Neural progenitor cell (in vitro differentiated cells): ENCODE measurements around the gene PEAK3.

Experiments used
- EZH2 ChIP-seq: fragments of 200-600 bp; sonication (generic); IDR thresholded peaks from 2 replicates; pipeline ENCODE4 v1.6.1; 2017; ENCODE audit warnings: antibody characterized with exemption, mild to moderate bottlenecking, moderate library complexity
- EZH2phosphoT487 ChIP-seq: fragments of 200-600 bp; sonication (generic); IDR thresholded peaks from 2 replicates; pipeline ENCODE4 v1.6.1; 2017; ENCODE audit warnings: antibody characterized with exemption
- TF ChIP-seq, protein P1 (sequence below): fragments of 200-600 bp; sonication (generic); IDR thresholded peaks from 2 replicates; pipeline ENCODE4 v1.5.1; 2017; ENCODE audit warnings: antibody characterized with exemption, mild to moderate bottlenecking

DNA sequence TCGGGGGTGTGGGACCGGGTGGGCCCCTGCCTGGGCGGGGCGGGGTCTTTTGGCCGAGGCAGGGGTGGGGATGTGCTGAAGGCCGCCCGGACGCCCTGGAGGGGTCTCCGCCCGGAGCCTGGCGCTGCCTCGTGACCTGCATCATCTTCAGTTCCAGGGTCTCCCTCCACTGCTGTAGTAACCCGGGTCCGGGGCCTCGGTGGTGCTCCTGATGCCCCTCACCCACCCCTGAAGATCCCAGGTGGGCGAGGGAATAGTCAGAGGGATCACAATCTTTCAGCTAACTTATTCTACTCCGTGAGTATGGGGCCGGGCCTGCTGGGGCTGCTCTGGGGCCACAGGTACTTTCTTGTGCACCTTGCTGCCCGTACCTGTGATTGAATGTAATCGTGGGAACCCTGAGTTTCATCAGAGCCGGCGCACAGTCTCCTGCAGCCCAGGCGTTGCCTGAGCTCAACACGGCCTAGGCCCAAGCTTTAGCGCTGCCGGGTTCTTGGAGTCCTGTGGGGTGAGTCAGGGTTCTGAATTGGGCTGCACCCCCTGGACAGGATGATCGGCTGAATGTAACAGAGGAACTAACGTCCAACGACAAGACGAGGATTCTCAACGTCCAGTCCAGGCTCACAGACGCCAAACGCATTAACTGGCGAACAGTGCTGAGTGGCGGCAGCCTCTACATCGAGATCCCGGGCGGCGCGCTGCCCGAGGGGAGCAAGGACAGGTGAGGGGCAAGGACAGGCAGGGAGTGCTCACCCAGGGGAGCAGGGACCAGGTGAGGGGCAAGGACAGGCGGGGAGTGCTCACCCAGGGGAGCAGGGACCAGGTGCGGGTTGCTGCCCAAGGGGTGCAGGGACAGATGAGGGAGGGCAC is 10.5 kb downstream of the PEAK3 start:
- TF ChIP-seq EZH2phosphoT487 (no peak), EZH2 (no peak)
- TF ChIP-seq, protein P1, sequence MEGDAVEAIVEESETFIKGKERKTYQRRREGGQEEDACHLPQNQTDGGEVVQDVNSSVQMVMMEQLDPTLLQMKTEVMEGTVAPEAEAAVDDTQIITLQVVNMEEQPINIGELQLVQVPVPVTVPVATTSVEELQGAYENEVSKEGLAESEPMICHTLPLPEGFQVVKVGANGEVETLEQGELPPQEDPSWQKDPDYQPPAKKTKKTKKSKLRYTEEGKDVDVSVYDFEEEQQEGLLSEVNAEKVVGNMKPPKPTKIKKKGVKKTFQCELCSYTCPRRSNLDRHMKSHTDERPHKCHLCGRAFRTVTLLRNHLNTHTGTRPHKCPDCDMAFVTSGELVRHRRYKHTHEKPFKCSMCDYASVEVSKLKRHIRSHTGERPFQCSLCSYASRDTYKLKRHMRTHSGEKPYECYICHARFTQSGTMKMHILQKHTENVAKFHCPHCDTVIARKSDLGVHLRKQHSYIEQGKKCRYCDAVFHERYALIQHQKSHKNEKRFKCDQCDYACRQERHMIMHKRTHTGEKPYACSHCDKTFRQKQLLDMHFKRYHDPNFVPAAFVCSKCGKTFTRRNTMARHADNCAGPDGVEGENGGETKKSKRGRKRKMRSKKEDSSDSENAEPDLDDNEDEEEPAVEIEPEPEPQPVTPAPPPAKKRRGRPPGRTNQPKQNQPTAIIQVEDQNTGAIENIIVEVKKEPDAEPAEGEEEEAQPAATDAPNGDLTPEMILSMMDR: no peak
